Muscle of back (tissue), 13 donors: ENCODE data around the gene MIGA1. TPM values are rescaled to one million over a fixed set of nuclear protein-coding genes. Genes with fewer than 3 reads are reported as not detected.
"Not testable (repeated sequence)": the region's sequence is repeated elsewhere in the genome, so short reads cannot be mapped to it uniquely, and the experiment has no call there.

ENCODE experiments used
- DNase-seq, 3 donors: peaks; one replicate each; pipeline versions ENCODE4 v3.0.0 to v3.0.0-alpha.2; 2013
- long read RNA-seq, 9 donors: transcript quantifications; one replicate each; lab custom pipeline, GENCODE V29; 2026
- polyA plus RNA-seq, 10 donors: library from polyadenylated mRNA; unstranded; fragments of 120-200 nt; gene quantifications; one replicate each; pipeline ENCODE4 v1.2.1, GENCODE V29; 2013; ENCODE audit not compliant: insufficient read length in 10 of 10

The MIGA1 gene
- 10 to 100 TPM in 6 of 10 donors, 1 to 10 TPM in 4; 7.7 to 14.8 (median 11.0) TPM for polyA plus RNA-seq
- long read RNA-seq, donor 1, full-length matches to known transcripts, result 1 of 1 reads
- long read RNA-seq, donor 1, partial matches to known transcripts, result 0 of 1 reads
- long read RNA-seq, donor 1, other reads (novel, unspliced or antisense), result 0 of 1 reads
- long read RNA-seq, donor 2, full-length matches to known transcripts, result 1 of 1 reads
- long read RNA-seq, donor 2, partial matches to known transcripts, result 0 of 1 reads
- long read RNA-seq, donor 2, other reads (novel, unspliced or antisense), result 0 of 1 reads
- long read RNA-seq, donor 3, result 0 reads
- long read RNA-seq, donor 4, result 0 reads
- long read RNA-seq, donor 5, full-length matches to known transcripts, result 2 of 2 reads
- long read RNA-seq, donor 5, partial matches to known transcripts, result 0 of 2 reads
- long read RNA-seq, donor 5, other reads (novel, unspliced or antisense), result 0 of 2 reads
- long read RNA-seq, donor 6, full-length matches to known transcripts, result 2 of 2 reads
- long read RNA-seq, donor 6, partial matches to known transcripts, result 0 of 2 reads
- long read RNA-seq, donor 6, other reads (novel, unspliced or antisense), result 0 of 2 reads
- long read RNA-seq, donor 7, result 0 reads
- long read RNA-seq, donor 8, result 0 reads
- long read RNA-seq, donor 9, result 0 reads

- DNase-seq, result peak; percentile 90 to 97 (median 92)
Measured at GRCh38 chr1:77779529-77780281, at the start of gene MIGA1. TSS of gene MIGA1 (plus strand) at chr1:77779649. CDS start at chr1:77783253, 3,604 bp downstream.

GRCh38 chr1:77732090-77732489 lies 47.4 kb upstream of the MIGA1 start:
- DNase-seq, result no peak

GRCh38 chr1:77739235-77739634 lies 40.2 kb upstream of the MIGA1 start:
- DNase-seq, result no peak

- DNase-seq, result no peak
Measured at GRCh38 chr1:77741316-77741715, 38.1 kb upstream of the MIGA1 start.

GRCh38 chr1:77742011-77742555 lies 37.4 kb upstream of the MIGA1 start:
- DNase-seq, result no peak

GRCh38 chr1:77744576-77744975 lies 34.9 kb upstream of the MIGA1 start:
- no peak for DNase-seq

GRCh38 chr1:77749489-77749888 lies 30.0 kb upstream of the MIGA1 start:
- DNase-seq, result not testable (repeated sequence)

- DNase-seq, result no peak
Measured at GRCh38 chr1:77756052-77756754, 23.2 kb upstream of the MIGA1 start.

GRCh38 chr1:77757066-77757584 lies 22.3 kb upstream of the MIGA1 start:
- no peak for DNase-seq

GRCh38 chr1:77757603-77758002 lies 21.8 kb upstream of the MIGA1 start:
- DNase-seq, result peak in 1 of 3 donors; percentile 13

- DNase-seq, result peak; percentile 83 to 95 (median 92)
Measured at GRCh38 chr1:77759071-77760028, 20.1 kb upstream of the MIGA1 start, which contains the start of gene USP33. TSS of gene USP33 (minus strand) at chr1:77759852. CDS start at chr1:77741697, 18,155 bp downstream.

GRCh38 chr1:77762072-77762476 lies 17.4 kb upstream of the MIGA1 start:
- DNase-seq, result peak in 1 of 3 donors; percentile 33

GRCh38 chr1:77768006-77768405 lies 11.4 kb upstream of the MIGA1 start:
- no peak for DNase-seq

GRCh38 chr1:77776007-77776700 lies 3.3 kb upstream of the MIGA1 start:
- DNase-seq, result no peak

GRCh38 chr1:77781683-77782082 lies 2.2 kb downstream of the MIGA1 start:
- DNase-seq, result no peak

- DNase-seq, result no peak
Measured at GRCh38 chr1:77783141-77783540, 3.7 kb downstream of the MIGA1 start.

GRCh38 chr1:77786093-77786741 lies 6.8 kb downstream of the MIGA1 start:
- not testable (repeated sequence) for DNase-seq

- DNase-seq, result no peak
Measured at GRCh38 chr1:77794550-77794949, 15.1 kb downstream of the MIGA1 start.
